GM18870 (cell line): ENCODE results near the gene CFAP99.

Experiments used
- ATAC-seq: cut with Tn5 transposase; IDR thresholded peaks from one replicate; pipeline ENCODE4 v1.9.1; 2021; ENCODE audit warnings: moderate library complexity; ENCODE audit not compliant: unreplicated experiment

The CFAP99 gene

DNA sequence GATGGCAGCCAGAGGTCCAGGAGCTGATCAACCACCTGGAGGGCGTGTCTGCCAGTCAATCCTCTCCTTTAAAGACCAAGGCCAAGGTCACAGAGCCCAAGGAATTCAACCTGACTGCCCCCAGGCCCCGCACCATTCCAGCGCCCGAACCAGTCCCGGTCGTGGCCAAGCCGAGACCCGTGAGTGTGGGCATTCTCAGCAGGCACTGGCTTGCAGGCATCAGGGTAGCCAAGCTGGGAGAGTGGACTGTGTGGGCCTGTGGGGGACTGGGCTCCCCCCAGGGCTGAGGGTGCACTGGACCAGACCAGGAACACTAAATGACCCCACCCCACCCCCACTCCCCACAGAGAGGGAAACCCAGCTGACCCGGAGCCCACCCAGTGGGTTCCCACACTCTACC lies 26.4 kb downstream of the CFAP99 start:
- ATAC-seq: no peak

DNA sequence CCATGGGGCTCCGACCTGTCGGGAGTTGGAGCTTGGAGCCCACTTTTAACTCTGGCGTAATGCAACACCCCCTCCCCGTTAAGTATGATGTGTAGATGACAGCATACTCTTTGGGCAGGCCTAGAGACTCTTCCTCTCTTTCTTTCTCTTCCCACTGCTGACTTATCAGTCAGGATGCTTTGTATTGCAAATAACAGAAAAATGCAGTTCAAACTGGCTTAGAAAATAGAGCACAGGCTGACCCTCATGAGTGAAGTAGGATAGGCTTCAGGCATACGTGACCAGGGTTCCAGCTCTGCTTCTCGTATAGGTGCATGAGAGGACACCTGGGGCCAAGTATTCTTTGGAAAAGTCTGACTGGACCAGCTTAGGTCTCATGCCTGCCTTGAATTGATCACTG lies 26.8 kb downstream of the CFAP99 start:
- ATAC-seq: no peak

DNA sequence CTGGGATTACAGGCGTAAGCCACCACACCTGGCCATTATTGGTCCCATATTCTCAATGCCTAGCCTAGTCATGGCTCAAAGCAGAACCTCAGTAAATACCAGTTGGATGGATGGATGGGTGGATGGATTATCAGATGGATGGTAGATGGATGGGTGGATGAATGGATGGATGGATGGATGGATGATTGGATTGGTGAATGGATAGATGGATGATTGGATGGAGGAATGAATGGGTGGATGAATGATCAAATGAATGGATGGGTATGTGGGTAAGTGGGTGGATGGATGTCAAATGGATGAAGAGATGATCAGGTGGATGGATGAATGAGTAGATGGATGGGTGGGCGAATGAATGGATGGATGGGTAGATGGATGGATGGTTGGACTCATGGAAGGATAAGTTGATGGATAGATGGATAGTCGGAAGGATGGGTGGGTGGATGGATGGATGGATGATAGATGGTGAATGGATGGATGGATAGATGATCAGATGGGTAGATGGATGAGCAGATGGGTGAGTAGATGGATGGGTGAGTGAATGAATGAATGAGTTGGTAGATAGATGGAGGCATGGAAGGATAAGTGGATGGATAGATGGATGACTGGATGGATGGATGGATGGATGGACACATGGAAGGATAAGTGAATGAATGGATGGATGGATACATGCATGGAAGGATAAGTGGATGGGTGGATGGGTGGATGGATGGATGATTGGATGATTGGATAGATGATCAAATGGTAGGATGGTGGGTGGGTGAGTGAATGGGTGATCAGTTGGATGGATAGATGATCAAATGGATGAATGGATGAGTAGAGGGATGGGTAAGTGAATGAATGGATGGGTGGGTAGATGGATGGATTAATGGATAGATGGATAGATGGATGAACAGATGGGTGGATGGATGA lies 28.2 kb downstream of the CFAP99 start:
- no peak for ATAC-seq

DNA sequence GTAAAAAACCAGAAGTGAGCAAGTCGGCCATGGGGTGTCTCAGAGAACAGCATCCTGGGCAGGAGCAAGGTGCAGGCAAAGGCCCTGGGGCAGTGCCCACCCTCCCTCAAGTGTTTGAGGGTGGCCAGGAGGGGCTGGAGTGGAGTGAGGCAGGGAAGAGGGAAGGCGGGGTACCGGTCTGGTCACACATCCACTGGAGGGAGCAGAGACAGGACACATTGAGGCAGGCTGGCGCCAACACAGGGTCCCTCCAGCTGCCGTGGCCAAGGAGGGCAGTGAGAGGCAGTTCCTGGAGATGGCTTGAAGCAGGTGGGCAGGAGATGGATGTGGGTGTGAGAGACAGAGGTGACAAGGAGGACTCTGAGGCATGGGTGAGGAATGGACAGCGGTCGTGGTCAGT lies 29.8 kb downstream of the CFAP99 start:
- no peak for ATAC-seq

DNA sequence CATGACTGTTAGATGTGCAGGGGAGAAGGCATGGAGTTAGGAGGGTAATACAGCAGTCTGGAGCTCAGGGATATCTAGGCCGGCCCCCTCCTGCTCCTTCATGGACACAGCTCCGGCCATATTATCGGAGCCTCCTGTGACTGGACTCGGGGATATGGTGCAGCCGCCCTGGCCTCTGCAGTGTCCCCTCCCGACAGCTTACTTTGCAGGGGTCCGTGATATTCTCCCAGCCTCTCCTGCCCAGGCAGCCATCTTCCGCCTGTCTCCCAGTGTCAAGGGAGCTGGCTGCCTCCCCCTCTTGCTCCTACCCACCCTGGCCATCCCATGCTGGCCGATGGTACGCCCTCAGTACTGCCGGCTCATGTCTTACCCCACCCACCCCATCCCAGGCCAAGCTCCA lies 30.3 kb downstream of the CFAP99 start:
- ATAC-seq: no peak

DNA sequence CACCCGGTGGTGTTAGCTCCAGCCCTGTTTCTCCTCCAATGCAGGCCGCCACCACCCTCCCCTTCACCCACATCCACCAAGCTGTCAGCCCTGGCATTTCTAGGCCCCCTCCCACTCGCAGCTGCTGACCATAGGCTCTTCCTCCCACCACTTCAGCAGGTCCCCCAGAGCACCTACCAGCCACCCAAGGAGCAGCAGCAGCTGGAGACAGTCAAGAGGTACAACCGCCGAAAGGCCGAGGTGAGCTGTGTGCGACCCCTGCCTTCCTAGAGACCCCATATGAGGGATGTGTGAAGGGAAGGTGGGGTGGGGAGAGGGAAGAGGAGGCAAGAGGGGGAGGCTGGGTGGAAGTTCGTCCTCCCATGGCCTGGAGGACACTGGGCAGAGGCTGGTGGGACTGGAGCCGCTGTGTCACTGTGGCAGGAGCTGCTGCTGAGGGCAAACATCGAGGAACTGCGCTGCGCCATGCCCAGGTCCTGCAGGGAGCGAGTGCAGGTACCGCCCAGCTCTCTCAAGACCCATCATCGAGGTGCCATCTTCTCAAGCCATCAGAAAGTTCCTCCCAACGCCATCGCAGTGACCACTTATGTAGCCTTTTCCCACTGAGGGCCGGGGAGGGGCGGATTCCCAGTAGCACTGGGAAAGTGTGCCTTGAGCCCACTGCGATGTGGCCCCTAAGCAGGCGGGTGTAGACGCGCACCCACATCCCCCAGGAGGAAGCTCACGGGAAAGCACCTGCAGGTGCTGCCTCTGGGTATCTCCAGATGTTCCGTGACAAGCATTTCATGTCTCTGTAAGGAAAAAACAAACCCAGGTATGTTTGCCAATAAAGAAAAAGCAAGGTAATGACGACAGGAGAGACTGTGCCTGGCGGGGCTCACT lies 31.0 kb downstream of the CFAP99 start:
- ATAC-seq: no peak

DNA sequence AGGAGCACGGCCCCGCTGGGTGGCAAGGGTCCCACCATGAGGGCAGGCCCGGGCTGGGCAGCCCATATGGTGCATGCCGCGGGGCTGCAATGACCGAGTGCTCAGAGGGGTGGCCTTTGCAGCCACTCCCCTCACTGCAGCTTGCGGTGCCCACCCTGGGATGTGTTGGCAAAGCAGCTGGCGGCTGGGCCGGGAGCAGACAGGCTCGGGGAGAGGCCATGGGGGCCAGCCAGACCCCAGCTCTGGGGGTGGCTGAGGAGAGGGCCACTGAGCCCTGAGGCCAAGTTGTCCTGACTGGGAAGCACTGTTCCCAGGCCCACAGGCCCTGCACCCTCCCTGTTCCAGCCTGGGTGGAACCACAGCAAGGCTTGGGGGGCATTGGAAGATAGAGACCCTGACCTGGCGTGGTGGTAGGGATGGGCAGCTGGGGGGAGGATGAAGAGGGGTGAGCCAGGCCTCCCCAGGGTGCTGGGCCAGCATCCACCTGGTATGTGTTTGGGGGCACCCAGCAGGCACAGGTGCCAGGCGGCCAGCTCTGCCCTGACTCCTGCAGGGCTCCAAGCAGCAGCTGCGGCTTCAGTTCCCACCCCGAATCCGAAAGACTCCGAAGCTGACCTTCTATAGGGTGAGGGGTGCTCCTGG lies 31.8 kb downstream of the CFAP99 start:
- no peak for ATAC-seq

DNA sequence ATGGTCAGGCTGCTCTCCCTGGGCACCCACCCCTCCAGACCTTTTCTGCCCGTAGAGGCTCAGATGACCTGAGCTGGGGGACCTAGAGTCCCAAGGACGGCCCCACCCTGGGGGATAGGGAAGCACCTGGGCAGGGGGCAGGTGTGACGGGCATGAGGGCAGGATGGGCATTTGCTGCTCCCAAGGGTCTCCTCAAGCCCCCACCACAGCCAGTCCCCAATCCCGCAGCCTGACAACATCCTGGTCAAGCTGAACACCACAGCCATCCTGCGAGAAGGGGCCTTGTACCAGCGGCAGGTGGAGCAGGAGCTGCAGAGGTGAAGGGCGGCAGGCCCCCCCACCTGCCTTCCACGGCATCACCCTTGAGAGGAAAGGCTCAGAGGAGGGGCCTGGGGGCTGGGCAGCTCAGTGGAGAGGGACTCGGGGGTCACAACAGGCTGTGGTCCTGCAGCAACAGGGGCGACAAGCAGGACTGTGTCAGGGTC lies 32.3 kb downstream of the CFAP99 start:
- ATAC-seq: no peak

DNA sequence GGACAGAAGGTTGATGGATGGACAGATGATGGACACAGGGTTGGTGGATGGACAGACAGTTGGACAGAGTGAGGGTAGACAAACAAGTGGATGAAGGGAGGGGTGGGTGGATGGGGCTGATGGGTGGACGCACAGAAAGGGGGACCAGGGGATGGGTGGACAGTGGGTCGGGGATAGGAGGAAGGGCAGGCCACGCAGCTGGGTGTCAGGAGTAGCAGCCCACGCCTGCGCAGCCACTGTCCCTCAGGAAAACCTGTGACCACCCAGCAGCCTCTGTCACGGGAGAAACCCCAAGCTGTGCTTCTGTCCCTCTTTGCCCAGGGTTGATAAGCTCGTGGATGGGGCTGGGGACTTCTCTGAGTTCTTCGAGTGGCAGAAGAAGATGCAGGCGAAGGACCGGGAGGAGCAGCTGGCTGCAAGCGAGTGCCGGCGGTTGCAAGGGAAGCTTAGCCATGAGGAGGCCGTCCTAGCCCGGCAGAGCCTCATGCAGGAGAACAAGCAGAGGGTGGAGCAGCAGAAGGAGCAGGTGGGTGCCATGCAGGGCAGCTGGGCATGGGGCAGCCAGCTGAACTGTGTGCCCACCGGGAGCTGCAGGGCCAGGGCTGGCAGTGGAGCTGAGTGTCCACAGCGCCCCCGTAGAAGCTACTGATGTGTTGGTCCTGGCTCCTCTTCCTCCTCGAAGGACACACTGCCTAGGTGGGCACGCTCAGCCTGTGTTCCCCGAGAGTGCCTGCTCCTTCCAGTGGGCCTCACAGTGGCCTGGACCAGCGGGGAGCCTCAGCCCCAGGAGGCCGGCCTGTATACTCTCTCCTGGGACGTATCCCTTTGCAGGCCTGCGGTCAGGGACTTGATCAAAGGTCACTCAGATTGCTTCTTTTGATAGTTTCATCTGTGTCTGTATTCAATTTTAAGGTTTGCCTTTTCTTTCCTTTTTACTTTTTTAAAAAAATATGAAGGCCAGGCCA lies 33.3 kb downstream of the CFAP99 start:
- ATAC-seq: no peak

DNA sequence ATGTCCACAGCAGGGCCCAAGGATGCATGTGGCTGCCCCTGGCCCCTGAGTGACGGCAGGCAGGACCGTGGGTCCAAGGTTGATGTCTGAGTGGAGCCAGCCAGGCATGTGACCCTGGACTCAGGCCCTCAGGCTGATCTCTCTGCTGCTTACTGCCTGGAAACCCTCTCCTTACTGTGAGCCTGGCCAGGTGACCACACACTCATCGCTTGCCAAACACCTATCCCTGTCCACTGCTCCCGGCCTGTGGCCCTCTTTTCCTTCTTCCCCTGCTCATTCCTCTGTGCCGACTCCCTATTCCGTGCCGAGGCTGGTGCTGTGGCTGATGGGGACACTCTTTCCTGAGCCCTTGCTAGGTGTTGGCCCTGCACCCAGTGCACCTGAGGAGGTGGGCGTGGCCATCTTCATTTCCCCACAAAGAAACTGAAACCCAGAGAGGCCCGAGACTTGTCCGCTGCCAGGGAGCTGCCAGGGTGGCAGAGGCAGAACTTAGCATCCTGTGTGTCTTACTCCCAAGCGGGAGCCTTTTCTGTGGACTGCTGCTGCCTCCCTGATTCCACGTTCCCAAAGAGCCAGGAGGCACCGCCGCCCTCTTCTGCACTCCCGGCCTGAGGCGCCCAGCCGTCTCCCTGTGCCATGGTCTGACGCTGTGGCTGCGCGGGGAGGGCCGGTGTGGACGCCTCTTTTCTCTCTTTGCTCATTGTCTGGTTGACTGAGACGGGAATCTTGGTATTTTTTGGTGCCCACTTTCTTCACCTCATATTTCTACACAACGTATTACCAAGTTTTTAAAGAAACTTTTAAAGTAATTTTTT lies 38.9 kb downstream of the CFAP99 start:
- no peak for ATAC-seq

DNA sequence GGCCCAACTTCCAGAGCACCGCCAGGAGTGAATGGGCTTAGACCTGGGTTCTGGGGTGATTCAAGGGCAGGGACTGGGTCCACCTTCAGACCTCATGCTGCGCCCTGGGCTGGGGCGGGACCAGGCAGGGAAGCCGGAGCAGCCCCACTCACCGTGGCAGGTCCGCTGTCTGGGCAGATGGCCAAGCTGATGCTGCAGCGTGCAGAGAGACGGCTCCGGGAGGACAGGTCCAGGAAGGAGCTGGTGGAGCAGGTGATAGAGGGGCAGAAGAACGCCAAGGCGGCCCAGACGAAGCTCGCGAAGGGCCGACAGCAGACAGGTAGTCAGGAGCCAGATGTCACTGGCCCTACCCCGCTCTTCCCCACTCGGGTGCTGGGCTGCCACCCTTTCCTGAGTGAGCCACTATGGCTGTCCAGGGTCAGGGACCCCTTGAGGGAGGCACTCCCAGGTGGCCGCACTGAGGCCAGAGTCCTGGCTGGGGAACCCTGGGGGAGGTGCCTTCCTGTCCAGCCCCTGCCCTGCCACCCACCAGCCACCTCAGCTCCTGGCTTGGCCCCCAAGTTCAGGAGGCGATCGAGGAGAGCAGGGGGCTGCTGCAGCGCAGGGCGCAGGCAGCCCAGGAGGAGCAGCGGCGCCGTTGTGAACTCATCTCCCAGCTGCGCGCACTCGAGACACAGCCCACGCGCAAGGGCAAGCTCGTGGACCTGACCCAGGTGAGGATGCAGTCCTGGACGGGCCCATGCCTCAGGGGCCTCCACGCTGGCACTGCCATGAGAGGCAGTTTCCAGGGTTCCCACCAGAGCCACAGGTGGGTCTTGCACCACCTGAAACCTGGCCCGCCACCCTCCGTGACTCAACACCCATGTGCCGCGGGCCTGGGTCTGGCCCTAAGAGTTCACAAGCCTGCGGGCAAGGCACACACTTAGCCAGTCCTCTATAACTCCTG lies 40.1 kb downstream of the CFAP99 start:
- no peak for ATAC-seq

DNA sequence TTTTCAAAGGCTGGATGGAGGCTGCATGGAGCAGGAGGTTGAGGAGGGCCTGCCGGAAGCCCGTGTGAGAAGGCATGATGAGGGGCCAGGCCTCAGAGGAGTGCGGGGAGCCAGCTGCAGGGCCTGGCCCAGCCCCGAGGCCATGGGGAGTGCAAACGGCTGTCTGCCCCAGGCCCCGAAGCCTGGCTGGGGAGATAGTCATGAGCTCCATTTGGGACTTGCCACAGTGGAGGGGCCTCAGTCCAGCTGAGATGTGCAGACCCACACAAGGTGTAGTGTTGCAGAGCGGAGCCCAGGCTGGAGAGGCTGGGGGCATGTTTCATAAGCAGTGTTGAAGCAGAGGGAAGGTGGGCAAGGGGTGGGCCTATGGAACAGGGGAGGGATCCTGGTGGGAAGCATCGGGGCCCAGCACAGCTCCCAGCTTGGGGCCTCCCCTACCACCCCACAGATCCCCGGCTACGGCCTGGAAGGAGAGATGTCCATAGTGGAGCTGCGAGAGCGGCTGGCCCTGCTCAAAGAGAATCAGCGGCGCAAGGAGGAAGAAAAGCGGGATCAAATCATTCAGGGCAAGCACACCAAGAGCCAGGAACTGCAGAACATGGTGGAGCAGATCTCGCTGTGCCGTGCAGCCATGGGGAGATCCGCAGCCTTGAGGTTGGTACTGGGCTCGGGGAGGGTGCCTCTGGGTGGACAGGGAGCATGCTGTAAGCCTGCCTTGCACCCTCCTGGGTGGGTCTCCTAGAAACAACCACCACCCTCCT lies 41.0 kb downstream of the CFAP99 start:
- no peak for ATAC-seq

DNA sequence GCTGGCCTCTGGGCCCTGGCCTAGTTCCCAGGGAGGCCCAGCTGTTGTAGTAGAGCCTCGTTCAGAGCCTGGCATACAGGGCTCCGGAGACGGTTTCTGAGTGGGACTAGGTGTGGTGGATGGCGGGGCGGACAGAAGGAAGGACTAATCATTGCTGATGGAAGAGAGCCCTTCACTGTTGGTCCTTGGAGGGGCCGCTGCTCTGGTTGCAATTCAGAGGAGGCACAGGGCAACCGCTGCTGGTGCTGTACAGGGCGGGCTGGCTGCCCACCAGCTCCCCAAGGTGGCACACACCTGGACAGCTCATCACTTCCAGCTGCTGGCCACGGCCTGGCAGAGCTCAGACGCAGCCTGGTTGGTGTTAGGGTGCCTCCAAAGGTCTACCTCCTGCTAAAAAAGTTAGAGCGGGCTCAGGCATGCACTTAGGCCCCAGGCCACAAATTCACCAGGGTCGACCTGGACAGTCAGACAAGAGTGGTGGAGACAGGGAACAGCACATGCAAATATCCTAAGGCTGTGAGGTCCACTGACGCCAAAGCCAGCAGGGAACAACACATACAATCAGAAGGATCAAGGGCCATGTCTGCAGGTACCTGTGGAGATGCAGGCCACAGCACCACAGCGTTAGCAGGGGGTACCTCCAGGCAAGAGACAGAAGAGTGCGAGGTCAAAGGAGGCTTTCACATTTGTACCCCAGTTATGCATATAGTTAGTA lies 42.6 kb downstream of the CFAP99 start:
- ATAC-seq: no peak

DNA sequence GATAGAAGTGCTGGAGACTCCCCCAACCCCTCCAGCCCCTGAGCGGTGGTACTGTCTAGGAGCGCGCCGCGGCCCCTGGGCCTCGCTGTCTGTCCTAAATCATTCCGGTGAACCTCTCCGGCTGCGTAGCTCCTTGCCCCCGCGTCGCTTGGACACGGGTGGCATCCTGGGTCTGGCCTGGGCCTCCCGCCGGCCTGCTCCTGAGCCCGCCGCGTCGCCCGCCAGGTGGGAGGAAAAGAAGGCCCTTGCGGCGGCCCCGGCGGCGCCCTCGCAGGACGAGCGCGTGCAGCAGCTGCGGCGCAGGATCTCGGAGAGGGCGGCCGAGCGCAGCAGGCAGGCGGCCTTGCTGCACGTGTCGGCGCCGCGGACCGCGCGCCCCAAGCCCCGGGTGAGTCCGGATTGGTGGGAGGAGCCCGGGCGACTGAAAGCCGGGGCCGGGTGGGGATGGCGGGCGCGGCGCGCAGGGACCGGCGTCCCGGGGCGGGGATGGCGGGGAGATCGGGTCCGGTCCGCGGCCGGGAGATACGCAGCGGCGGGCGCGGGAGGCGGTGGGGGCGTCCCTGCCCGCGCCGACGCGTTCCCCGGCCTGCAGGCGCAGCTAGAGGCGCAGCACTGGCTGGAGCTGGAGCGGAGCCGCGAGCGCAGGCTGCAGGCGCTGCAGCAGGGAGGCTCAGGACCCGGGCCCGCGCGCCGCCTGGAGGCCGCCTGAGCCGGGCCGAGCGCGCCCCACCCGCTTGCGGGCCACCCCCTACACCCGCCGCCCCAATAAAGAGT lies 43.6 kb downstream of the CFAP99 start:
- ATAC-seq: no peak

DNA sequence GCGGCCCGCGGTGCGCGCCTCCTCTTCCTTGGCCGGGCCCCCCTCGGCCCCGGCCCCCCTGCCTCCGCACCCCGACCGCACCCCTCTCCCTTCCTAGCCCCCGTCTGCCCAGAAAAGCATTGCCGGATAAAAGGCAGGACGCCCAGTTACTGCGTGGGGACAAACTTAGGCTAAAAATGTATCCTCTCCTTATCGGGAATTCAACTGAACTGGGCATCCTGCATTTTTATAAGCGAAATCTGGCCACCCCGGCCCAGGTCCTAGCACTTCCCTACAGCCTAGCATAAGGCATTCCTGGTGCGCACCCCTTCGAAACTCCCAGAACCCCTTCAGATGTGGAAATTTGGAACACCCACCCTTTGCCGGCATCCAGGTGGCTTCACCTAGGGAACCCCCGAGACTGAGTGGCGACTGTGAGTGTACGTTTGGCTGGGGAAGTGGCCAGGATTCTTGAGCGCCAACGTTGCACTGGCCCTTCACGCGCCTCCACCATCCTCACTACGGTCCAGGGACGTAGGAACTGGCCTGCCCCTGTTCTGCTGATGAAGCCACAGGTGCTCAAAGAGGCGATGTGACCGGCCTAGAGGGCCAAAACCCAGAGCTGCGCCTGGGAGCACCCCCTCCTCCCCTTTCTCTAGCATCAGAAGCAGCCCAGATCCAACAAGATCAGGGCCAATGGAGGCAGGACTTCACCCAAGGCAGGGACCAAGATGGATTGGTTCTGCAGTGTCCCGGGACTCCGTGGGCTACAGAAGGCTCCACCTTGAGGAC lies 44.4 kb downstream of the CFAP99 start:
- no peak for ATAC-seq
